ENCODE data around the gene ZBED2.

The ZBED2 gene

GRCh38 chr3:111601810-111602209, 6.7 kb upstream of the ZBED2 start:
- DNase-seq: no peak

GRCh38 chr3:111598552-111598951, 3.4 kb upstream of the ZBED2 start:
- no peak for DNase-seq

DNA sequence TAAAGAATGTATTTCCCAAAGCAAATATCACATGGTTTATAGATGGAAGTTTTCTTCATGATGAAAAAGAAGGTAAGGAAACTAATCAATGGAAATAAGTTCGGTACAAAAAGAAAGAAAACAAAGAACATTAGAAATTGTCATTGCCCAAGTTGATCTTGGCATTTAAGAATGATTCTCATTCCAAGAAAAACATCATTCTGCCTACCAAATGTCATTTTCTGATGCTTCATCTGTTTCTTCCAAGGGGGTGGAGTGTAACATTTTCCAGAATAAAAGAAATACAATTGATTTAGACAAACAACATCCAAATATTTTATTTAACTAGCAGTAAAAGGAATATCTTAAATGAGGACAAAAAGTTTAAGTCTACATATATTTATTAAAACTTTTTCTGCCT, 3.0 kb upstream of the ZBED2 start:
- DNase-seq: no peak

GRCh38 chr3:111596328-111596727, 1.2 kb upstream of the ZBED2 start:
- DNase-seq: no peak

- DNase-seq: no peak
Measured at GRCh38 chr3:111594781-111595180, 365 bp downstream of the ZBED2 start.

DNA sequence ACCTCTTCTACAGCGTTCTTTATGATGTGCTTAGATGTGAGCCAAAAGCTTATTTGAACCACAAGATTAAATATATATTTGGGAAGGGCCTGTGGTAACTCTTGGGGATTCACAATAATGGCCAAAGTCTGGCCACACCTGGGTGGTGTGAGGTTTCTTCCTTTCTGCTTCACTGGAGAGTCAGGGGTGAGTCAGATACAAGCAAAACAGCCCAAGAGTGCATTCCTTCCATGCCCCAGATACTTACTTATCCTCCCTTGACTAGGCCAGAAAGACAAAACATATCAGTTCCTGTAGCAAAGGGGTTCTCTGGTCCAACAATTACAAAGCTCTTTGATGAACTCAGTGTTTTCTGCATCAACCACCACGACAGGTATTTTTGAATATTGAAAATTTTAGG, 941 bp downstream of the ZBED2 start:
- DNase-seq: no peak

DNA sequence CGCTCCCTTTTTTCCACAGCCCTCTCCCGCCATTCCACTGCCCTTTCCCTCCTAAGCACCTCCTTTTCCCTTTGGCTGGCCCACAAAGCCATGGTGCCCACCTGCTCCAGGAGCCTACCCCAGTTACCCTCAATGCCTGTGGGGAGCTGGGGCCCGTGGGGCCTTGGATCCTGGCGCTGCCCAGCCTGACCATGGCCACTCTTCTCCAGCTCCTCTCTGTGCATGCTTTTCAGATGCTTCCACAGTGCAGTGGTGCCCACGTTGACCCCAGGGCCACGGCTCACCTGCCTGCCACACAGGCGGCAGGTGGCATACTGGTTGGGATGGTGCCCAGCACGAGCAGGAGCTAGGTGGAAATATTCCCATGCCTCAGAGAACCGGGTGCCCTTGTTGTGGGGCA, 1.5 kb downstream of the ZBED2 start:
- DNase-seq: no peak

DNA sequence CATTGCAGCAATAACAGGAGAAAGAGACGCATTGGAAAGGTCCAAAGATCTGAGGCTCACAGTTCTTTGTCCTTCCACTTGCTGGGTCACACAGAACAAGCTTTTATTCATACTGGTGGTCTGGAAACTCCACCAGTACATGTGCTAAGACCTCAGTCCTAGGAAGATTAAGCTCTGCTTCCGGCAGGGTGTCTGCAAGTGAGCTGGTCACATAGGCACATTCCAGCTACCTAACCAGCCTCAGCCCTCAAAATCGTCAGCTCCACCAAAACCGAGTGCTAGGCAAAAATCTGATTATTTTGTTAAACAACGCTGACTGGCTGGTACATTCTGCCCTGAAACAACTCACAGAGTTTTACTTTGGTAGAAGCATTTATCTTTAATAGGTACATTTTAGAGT, 2.2 kb downstream of the ZBED2 start:
- DNase-seq: no peak

DNA sequence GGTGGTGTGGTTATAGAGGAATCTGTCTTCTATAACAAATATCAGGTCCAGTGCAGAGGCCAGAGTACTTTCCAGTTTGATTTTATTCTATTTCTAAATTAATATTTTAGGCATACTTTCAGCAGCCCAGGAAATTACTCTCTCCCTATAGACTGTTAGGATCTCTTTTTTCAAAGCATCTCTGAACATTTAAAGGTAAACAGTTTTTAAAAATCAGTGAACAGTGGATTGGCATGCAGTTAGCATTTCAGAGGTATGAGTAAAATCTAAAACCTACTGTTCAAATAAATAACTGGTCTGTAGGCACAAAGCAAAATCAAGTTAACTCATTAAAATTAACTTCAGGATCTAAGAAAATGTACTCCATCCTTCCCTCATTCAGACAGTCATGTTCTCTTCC, 3.0 kb downstream of the ZBED2 start:
- no peak for DNase-seq

DNA sequence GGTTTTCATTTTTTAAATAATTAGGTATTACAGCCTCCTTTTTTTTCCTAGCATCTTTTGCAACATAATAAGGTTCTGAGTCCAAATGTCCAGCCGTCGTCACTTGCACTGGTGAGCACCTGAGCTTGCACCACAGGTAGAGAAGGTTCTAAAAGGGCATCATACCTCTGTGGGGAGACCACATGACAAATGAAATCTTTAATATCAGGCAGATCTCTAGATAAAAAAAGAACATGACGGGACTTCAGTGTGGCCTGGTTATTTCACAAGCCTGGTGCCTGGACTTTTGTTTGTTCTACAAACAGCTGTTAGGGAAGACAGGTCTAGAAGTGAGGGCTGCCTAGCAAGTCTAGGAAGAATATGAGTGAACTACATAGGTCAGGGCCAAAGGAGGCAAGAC, 3.6 kb downstream of the ZBED2 start:
- no peak for DNase-seq

- DNase-seq: no peak
Measured at GRCh38 chr3:111590143-111590491, 5.0 kb downstream of the ZBED2 start.

- no peak for DNase-seq
Measured at GRCh38 chr3:111589303-111590142, 5.6 kb downstream of the ZBED2 start.

- no peak for DNase-seq
Measured at GRCh38 chr3:111588527-111588926, 6.6 kb downstream of the ZBED2 start.

DNA sequence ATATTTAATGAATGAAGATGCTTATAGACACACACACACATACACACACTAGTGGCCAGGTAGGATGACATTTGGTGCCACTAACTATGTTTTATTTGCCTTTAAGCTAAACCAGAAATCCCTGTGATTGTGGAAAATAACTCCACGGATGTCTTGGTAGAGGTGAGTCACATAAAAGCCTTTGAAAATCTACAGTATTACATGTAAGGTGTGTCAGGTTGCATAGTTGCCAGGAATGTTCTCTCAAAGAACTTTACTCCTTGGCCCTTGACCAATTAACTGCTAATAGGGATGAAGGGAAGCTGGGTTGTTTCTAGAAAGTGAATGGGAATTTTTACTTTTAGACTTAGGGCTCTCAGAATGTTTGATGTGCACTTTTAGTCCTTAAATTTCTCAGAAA, 9.9 kb downstream of the ZBED2 start:
- DNase-seq: no peak

DNA sequence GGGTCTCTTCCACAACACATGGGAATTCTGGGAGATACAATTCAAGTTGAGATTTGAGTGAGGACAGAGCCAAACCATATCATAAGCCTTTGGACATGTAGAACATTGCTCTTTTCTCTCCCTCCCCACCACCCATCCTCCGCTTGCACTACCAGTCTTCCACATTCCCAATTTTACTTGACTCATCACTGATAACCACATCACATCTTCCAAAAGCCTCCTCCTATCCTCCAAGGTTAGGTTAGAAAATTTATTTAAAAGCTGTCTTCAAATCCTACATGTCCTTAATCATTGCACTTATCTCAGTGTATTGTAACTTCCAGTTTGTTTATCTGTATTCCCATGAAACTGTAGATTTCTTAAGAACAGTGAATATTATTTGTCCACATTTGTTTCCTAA, 10.4 kb downstream of the ZBED2 start:
- no peak for DNase-seq

- DNase-seq: no peak
Measured at GRCh38 chr3:111582120-111582474, 13.0 kb downstream of the ZBED2 start.

DNA sequence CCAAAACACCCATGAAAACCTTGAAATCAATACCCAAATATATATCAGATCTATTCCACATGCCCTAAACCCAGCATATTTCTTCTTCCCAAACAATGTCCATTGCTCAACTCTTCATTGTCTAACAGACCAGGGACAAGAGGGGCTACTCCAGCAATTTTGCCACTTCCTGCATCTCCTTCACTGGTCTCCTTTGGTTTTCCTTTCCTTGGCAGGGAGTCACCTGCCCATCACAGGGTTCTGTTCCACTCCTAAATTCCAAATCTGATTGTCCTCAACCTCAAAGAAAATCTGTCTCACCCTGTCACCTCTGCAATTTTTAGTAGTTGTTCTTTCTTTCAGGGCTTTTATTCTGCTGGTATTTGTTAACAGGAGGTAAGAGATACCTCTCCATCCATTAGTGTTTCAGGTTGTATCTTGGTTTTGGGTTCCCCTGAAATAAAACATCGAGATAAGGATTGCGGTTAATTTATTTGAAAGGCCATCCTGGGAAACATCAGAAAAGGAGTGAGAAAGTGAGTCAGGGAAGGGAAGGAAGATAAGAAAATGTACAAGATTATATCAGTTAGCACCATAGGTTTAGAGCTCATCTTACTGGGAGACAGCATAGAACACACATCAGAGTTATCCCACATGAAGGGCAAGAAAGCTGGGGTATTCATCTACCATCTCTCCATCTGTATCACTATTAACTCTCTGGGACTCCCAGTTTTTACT, 13.6 kb downstream of the ZBED2 start:
- no peak for DNase-seq

- DNase-seq: no peak
Measured at GRCh38 chr3:111579495-111579894, 15.7 kb downstream of the ZBED2 start.

DNA sequence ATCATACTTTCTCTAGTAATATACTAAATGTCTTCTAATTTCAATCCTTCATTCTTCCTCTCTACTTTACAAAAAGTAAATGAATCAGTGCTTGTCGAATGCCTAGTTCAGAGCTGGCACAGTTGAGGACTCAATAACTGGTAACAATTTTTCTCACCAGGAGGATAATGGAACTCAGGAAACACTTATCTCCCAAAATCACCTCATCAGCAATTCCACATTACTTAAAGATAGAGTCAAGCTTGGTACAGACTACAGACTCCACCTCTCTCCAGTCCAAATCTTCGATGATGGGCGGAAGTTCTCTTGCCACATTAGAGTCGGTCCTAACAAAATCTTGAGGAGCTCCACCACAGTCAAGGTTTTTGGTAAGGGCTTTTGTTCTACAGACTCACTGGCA, 16.3 kb downstream of the ZBED2 start:
- DNase-seq: no peak

GRCh38 chr3:111577798-111578685, 17.1 kb downstream of the ZBED2 start:
- no peak for DNase-seq

- no peak for DNase-seq
Measured at GRCh38 chr3:111577113-111577512, 18.0 kb downstream of the ZBED2 start.

GRCh38 chr3:111571907-111572460, 23.2 kb downstream of the ZBED2 start:
- no peak for DNase-seq

GRCh38 chr3:111571282-111571681, 23.9 kb downstream of the ZBED2 start:
- no peak for DNase-seq

Data from right forelimb (tissue), 1 donor.